GM12873 (cell line): ENCODE data around the gene SELENOF.

Experiments used
- CTCF ChIP-seq: IDR thresholded peaks from 2 replicates; pipeline ENCODE4 v1.5.1; 2012; ENCODE audit warnings: low read depth, mild to moderate bottlenecking, moderate library complexity, low read length, control low read depth; ENCODE audit not compliant: insufficient read depth; ENCODE audit errors: missing control alignments

SELENOF gene

GRCh38 chr1:86868477-86868876, 45.4 kb downstream of the SELENOF start:
- no peak for TF ChIP-seq CTCF

GRCh38 chr1:86866665-86867064, 47.3 kb downstream of the SELENOF start:
- TF ChIP-seq CTCF: no peak

- no peak for TF ChIP-seq CTCF
Observed at GRCh38 chr1:86865973-86866637, 47.8 kb downstream of the SELENOF start.

- no peak for TF ChIP-seq CTCF
Observed at GRCh38 chr1:86862920-86863319, 51.0 kb downstream of the SELENOF start.

- TF ChIP-seq CTCF: no peak
Observed at GRCh38 chr1:86861424-86861823, 52.5 kb downstream of the SELENOF start.

GRCh38 chr1:86860424-86860823, 53.5 kb downstream of the SELENOF start:
- no peak for TF ChIP-seq CTCF

GRCh38 chr1:86860020-86860419, 53.9 kb downstream of the SELENOF start:
- no peak for TF ChIP-seq CTCF
